HG03095 (cell line): ENCODE measurements around the gene RGS6.

Experiments used
- ATAC-seq: cut with Tn5 transposase; IDR thresholded peaks from one replicate; pipeline ENCODE4 v1.9.1; 2021; ENCODE audit warnings: moderate library complexity; ENCODE audit not compliant: unreplicated experiment

The RGS6 gene

DNA sequence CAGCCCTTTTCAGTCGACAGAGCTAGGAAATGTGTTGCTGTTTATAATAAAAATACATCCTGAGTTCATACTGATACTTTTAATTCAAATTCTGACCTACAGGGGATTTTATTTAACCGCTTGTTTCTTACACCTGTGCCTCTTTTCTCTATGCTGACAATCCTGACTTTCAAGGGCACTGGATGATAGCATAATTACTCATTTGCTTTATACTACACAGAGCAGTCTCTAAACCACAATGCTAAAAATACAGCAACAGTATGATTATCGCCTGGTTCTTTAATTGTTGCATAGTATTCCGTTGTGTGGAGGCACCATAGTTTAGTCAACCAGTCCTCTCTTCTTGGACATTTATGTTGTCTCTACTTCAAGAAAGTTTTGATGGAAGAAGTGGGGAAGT, 588.8 kb downstream of the RGS6 start:
- ATAC-seq, result no peak

DNA sequence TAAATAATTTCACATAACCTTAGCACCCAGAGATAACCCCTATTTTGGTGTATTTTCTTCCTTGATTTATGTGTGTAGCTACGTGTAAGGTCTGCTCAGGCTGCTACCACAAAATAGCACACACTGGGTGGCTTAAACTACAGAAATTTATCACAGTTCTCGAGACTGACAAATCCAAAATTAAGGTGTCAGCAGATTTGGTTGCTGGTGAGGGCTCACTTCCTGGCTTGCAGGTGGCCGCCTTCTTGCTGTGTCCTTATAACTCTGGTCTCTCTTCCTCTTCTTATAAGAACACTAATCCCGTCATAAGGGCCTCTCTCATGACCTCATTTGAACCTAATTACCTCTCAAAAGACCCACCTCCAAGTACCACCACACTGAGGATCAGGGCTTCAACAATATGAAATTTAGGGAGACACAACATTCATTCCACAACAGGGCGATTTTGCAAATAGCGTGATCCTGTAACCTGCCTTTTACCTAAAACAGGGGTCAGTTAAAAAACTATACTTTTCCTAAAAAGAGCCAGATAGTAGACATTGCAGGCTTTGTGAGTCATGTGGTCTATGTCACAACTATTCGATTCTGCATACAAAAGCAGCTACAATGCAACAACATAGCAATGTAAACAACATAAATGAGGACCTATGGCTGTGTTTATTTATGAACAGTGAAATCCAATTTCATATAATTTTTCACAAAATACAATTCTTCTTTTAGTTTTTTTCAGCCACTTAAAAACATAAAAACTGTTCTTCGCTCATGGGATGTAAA, 589.9 kb downstream of the RGS6 start:
- ATAC-seq, result no peak

DNA sequence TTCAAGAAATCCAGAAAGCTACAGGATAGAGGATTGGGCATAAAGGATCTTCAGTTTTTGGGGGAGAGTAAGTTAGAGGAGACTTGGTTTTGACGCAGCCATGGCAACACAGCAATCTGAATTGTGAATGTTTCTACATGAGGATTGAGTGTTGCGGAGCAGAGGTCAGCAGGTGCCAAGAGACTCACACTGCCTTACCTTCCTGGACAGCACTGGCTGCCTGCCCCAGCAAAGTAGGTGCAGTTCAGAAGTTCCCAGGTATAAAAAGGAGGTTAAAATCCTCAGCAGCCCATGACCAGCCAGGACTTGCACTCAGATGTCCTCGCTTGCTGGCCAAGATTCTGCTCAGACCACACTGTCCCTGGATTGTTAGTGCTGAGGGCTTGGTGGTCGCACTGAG, 590.6 kb downstream of the RGS6 start:
- ATAC-seq, result no peak

- no peak for ATAC-seq
Measured at GRCh38 chr14:72523424-72524294, 591.4 kb downstream of the RGS6 start.

DNA sequence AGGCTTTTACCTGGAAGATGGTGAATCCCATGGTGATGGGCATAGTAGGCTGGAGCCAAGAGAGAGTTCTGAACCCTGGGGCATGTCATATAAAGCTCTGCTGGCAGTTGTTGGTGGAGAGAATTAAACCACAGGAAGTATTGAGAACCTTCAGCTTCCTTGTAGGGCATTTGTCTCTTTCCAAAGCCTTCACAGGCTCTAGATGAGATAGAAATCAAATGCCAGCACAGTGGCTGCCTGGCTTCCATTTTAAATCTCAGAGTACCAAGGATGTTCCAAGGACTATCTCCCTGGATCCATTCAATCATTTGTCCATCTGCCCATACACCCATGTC, 592.0 kb downstream of the RGS6 start:
- no peak for ATAC-seq

- ATAC-seq, result no peak
Measured at GRCh38 chr14:72525087-72525915, 593.1 kb downstream of the RGS6 start.

DNA sequence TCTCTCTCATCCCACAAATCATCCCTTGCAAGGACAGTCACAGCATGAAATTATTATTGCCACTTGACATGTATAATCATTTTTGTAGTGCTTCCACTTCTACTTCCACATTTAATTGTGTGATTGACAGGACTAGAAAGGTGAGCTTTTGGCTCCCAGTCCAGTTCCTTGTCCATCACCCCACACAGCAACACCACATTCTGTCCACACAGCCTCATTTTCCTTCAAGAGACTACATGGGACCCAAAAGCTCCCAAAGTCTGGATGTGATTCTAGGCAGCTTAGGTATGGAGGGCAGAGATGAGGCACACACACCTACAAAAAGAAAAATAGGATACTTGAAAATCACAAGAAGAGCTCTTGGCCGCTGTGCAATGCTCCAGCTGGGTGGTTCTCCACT, 595.4 kb downstream of the RGS6 start:
- ATAC-seq, result no peak

DNA sequence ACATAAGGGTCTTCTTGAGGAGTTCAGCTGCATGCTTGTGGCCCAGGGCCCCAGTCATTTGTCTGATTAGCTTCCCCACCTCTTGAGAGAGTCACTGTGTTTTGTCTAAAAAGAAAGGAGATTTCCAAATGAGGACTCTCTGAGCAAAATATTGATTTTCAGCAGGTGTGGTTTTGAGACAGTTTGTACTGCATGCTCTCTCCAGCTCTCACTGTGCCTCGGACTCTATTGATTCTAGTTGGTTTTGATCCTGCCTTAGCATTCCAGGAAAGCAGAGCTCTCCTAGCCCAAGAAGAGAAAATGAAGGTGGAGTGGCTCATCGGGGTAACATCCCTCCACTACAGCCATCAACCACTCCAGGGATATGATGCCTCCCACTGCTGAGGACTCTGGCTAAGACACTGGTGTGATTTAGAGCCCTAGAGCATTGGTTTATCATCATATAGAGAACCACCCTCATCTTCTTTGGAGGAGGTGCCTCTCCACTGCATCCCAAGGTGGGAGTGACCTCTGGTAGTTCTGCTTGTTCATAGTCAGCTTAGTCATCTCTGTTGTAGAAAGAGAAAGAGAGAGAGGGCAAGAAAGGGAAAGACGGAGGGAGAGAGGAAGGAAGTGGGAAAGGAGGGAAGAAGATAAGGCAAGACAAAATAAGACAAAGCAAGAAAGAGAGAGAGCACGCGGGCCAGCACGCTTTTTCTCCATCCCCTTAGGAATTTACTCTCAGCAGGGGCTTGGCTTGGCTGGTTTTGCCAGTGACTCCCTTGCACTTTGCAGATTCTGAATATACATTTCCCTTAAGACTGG, 596.0 kb downstream of the RGS6 start:
- no peak for ATAC-seq

DNA sequence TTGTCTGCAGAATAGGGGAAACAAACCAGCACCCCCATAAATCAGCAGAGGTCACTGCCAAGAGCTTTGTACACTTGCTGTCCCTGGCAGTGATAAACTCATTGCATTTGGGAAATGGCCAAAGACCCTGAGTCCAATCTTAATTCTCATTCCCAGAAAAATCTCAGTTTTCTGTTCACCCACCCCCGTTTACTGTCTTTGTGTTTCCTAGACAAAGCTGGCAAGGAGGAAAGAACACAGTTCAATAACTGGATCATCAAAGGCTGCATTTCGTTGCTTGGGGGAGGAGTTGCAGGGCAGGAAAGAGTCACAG, 596.6 kb downstream of the RGS6 start:
- ATAC-seq, result no peak

GRCh38 chr14:72532686-72533454, 600.6 kb downstream of the RGS6 start:
- ATAC-seq, result no peak

- ATAC-seq, result no peak
Measured at GRCh38 chr14:72535485-72535884, 603.3 kb downstream of the RGS6 start.

DNA sequence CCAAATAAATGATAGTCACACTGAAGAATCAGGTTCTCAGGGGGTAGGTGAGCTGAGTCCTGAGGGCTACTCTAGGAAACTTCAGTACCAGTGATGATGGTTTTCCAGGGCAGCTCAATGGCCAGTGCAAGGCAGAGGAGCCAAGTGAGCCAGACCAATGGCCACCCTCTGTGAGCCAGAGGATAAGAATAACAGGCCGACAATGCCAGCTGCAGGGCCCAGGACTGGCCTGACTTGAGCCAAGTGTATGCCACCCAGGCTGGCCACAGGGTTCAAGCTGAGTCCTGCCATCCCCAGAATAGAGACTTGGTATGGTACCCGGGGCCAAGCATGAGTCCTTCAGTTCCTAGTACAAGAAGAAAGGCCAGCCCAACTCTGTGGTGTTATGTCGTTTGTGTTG, 606.2 kb downstream of the RGS6 start:
- no peak for ATAC-seq

- ATAC-seq, result no peak
Measured at GRCh38 chr14:72539661-72540315, 607.6 kb downstream of the RGS6 start.

- no peak for ATAC-seq
Measured at GRCh38 chr14:72540836-72541235, 608.6 kb downstream of the RGS6 start.

- no peak for ATAC-seq
Measured at GRCh38 chr14:72541546-72541945, 609.3 kb downstream of the RGS6 start.

- no peak for ATAC-seq
Measured at GRCh38 chr14:72543341-72543740, 611.1 kb downstream of the RGS6 start.

- ATAC-seq, result no peak
Measured at GRCh38 chr14:72544615-72545387, 612.6 kb downstream of the RGS6 start.

DNA sequence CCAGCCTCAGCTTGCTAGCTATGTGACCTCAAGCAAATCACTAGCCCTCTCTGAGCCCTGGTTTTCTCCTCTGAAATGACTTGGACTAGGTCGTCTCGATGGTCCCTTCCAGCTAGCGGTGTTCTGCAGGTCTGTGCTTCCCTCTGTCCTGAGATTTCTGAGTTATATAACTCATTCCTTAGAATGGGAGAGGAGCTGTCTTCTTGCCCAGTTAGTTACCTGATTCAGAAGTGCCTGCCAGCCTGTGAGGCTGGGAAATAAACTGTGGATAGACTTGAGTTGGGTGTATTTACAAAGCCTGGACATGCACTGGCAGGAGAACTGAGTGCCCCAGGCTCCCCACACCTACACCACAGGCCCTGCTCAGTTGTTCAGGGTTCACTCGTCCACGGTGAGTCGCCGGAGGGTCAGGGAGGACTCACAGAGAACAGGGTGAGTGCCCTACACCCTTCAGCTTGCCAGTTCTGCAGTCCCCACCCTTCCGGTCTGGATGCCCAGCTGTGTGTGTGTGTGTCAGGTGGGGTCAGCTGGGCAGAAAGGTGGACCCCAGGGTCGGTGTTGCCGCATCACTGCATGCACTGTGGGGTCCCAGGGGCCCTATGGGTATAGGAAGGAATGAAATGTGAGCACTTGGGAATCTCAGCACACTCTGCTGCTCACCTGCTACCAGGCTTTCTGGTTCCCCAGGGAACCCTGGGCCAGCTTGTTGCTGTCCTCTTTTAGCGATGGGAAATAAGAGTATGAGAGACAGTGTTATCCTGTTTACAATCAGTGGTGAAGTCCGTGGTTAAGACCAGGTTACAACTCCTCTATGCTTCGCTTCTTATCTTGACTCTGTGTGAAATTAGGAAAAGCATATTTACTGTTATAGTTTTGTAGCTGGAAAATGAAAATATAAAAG, 613.4 kb downstream of the RGS6 start:
- no peak for ATAC-seq
